HG02798 (cell line): ENCODE results near the gene MFGE8.

Experiments
- ATAC-seq: cut with Tn5 transposase; IDR thresholded peaks from one replicate; pipeline ENCODE4 v1.9.1; 2021; ENCODE audit warnings: mild to moderate bottlenecking; ENCODE audit not compliant: unreplicated experiment, poor library complexity

Gene MFGE8

GRCh38 chr15:88920186-88920891, 7.2 kb upstream of the MFGE8 start:
- ATAC-seq = no peak

- ATAC-seq = no peak
These were observed 5.6 kb upstream of the MFGE8 start for GRCh38 chr15:88918738-88919137.

- ATAC-seq = no peak
These were observed 4.6 kb upstream of the MFGE8 start for GRCh38 chr15:88917760-88918159.

GRCh38 chr15:88915354-88915753, 2.2 kb upstream of the MFGE8 start:
- no peak for ATAC-seq

- ATAC-seq = no peak
These were observed 631 bp upstream of the MFGE8 start for GRCh38 chr15:88913850-88914169.

- ATAC-seq = no peak
These were observed 668 bp downstream of the MFGE8 start for GRCh38 chr15:88912500-88912921.

GRCh38 chr15:88911766-88912118, 1.4 kb downstream of the MFGE8 start:
- no peak for ATAC-seq

GRCh38 chr15:88909956-88910831, 3.0 kb downstream of the MFGE8 start:
- no peak for ATAC-seq

GRCh38 chr15:88908697-88909621, 4.2 kb downstream of the MFGE8 start:
- ATAC-seq = no peak

GRCh38 chr15:88908123-88908522, 5.1 kb downstream of the MFGE8 start:
- no peak for ATAC-seq

- ATAC-seq = no peak
These were observed 6.1 kb downstream of the MFGE8 start for GRCh38 chr15:88907111-88907510.

- no peak for ATAC-seq
These were observed 6.6 kb downstream of the MFGE8 start for GRCh38 chr15:88906551-88906950.

GRCh38 chr15:88906130-88906529, 7.0 kb downstream of the MFGE8 start:
- ATAC-seq = no peak

GRCh38 chr15:88905576-88905975, 7.6 kb downstream of the MFGE8 start:
- no peak for ATAC-seq

GRCh38 chr15:88904624-88905327, 8.4 kb downstream of the MFGE8 start:
- peak; percentile 78 for ATAC-seq

GRCh38 chr15:88904257-88904623, 8.9 kb downstream of the MFGE8 start:
- no peak for ATAC-seq

- ATAC-seq = no peak
These were observed 10.3 kb downstream of the MFGE8 start for GRCh38 chr15:88902846-88903245.

- ATAC-seq = no peak
These were observed 10.9 kb downstream of the MFGE8 start for GRCh38 chr15:88902221-88902835.

- no peak for ATAC-seq
These were observed 11.5 kb downstream of the MFGE8 start for GRCh38 chr15:88901508-88902220.
